Endometrium (tissue), 2 donors: ENCODE results near the gene DHTKD1.
"Not testable (repeated sequence)": the region's sequence is repeated elsewhere in the genome, so short reads cannot be mapped to it uniquely, and the experiment has no call there.

Experiments
- FAIRE-seq: peaks from 2 replicates; lab custom pipeline; 2012; peaks lifted over from hg19 to GRCh38; lab: Jason Lieb, UNC
- donor health status: control.
- donor health status: control.

Gene DHTKD1

GRCh38 chr10:12062754-12063482 is 5.8 kb upstream of the DHTKD1 start:
- FAIRE-seq: no peak

- no peak for FAIRE-seq
Observed at GRCh38 chr10:12063483-12063818, 5.3 kb upstream of the DHTKD1 start.

- FAIRE-seq: no peak
Observed at GRCh38 chr10:12067336-12067735, 1.4 kb upstream of the DHTKD1 start.

DNA sequence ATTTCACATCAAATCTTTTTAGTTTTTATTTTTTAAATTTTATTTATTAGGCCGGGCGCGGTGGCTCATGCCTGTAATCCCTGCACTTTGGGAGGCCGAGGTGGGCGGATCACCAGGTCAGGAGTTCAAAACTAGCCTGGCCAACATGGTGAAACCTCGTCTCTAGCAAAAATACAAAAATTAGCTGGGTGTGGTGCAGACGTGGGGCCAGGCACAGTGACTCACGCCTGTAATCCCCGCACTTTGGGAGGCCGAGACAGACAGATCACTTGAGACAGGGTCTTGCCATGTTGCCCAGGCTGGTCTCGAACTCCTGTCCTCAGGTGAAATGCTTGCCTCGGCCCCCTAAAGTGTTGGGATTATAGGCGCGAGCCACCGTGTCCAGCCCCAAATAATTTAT is 2.7 kb downstream of the DHTKD1 start:
- not testable (repeated sequence) for FAIRE-seq

GRCh38 chr10:12073526-12073925 is 4.8 kb downstream of the DHTKD1 start:
- FAIRE-seq: no peak

DNA sequence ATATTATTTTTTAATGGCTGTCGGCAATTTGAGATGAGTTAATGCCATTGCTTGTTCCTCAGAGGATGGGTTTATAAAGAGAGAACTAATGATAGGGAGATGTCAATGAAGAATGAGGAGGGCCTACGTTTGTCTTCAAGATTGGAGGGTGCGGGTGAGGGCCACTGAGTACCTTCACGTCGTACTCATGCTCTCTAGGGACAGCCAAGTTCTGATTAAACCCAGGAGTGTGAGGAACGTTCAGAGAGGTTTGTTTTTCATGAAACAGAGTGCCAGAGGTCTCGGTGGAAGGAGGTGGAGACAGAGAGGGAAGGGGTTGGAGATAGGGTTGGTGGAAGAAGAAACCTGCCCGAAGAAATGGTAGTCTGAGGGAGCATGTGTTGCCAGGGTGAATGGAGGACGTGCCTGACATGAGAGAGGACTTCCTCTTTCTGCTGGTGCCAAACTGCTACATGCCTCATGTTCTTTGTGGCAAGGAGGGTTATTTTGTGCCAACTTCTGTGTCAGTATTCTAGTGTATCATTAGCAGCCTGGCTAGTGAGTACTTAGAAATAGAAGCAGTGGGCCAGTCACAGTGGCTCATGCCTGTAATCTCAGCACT is 8.9 kb downstream of the DHTKD1 start:
- no peak for FAIRE-seq

- FAIRE-seq: no peak
Observed at GRCh38 chr10:12081470-12081869, 12.7 kb downstream of the DHTKD1 start.

DNA sequence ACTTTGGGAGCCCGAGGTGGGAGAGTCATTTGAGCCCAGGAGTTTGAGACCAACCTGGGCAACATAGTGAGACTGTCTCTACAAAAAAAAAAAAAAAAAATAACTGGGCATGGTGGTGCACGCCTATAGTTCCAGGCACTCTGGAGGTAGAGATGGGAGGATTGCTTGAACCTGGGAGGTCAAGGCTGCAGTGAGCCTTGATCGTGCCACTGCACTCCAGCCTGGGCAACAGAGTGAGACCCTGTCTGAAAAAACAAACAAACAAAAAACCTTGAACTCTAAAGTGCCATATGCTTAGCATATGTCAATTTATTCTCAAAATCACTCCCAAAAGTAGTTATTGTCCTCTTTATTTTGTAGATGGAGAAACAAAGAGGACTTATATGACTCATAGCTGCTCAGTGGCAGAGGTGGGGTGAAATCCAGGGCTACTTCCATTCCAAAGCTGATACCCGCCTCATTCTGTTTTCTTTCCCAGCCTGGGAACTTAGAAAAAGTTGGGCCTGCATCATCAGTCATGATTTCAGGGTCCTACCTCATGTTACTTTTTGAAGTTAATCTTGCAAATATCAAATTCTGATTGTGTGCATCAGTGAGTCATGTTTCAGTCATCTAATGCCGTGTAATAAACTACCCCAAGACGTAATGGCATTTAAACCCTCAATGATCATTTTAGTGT is 13.3 kb downstream of the DHTKD1 start:
- FAIRE-seq: no peak

DNA sequence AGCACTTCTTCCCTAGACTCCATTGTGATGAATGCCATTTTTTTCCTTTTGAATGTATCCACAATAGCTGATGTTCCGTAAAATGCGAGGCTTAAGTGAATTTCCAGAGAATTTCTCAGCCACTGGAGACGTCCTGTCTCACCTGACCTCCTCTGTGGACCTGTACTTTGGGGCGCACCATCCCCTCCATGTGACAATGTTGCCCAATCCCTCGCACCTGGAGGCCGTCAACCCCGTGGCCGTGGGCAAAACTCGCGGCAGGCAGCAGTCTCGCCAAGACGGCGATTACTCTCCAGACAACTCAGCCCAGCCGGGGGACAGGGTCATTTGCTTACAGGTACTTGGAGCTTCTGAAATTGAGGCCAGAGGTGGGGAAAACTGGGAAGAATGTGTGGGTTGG is 20.2 kb downstream of the DHTKD1 start:
- FAIRE-seq: no peak

GRCh38 chr10:12091421-12091820 is 22.7 kb downstream of the DHTKD1 start:
- FAIRE-seq: no peak

DNA sequence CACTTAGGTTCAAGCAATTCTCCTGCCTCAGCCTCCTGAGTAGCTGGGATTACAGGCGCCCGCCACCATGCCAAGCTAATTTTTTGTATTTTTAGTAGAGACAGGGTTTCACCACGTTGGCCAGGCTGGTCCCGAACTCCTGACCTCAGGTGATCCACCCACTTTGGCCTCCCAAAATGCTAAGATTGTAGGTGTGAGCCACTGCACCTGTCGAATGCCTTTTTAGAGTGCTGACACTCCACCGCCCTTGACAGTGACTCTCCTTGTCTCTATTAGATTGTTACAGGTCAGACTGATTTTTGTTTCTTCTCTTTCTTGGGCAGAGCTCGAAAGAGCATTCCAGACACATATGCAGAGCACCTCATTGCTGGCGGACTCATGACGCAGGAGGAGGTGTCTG is 28.6 kb downstream of the DHTKD1 start:
- not testable (repeated sequence) for FAIRE-seq

GRCh38 chr10:12097791-12098190 is 29.0 kb downstream of the DHTKD1 start:
- no peak for FAIRE-seq

DNA sequence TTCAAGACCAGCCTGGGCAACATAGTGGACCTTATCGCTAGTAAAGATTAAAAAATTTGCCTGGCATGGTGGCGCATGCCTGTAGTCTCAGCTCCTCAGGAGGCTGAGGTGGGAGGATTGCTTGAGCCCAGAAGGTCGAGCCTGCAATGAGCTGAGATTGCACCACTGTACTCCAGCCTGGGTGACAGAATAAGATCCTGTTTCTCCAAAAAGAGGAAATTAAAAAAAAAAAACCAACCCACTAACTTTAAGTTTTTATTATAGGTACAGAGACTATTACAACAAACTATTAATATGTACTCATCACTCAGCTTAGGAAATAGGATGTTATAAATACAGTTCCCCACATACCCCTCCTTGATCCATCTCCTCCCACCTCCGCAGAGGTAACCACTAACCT is 30.2 kb downstream of the DHTKD1 start:
- FAIRE-seq: no peak

GRCh38 chr10:12103802-12104201 is 35.0 kb downstream of the DHTKD1 start:
- FAIRE-seq: no peak

DNA sequence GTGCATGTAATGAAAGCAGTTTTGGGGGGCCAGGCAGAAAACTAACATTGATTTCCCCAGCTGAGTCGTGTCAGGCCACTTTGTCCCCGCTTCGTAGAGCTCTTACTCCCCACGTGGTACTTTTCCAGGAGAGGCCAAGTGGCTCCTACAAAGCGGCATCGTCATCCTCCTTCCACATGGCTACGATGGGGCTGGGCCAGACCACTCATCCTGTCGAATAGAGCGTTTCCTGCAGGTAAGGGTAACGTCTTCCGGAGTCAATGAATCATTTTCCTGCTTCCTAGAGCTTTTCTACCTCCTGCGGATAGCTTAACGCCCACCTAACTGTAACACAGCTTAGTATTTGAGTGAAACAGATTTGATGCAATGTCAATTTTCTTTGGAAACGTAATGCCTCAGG is 39.0 kb downstream of the DHTKD1 start:
- no peak for FAIRE-seq

DNA sequence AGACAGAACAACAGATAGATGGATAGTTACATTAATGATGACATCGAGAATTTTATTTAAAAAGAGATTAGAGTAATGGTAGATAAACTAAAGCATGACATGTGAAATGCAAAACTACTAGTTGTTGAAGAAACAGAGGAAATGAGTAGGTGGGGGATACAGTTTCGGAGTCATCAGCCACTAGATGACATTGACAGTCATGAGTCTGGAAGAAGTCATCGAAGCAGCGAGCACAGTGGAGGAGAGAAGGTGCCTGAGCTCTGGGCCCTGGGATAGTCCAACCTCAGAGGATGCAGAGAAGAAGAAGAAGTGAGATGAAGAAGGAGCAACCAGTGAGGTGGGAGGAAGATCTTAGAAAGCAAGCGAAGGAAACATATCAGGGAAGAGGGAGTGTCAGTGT is 40.5 kb downstream of the DHTKD1 start:
- no peak for FAIRE-seq

- FAIRE-seq: no peak
Observed at GRCh38 chr10:12111528-12111927, 42.8 kb downstream of the DHTKD1 start.

DNA sequence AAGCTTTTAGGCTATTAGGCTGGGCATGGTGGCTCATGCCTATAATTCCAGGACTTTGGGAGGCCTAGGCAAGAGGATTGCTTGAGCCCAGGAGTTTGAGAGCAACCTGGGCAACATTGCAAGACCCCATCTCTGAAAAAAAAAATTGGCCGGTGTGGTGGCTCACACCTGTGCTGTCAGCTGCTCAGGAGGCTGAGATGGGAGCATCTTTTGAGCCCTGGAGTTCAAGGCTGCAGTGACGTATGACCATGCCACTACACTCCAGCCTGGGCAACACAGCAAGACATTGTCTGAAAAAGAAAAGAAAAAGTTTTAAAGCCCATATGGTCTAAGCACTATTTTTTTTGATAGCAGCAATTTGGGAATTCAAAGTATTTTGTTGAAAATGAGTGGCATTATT is 44.9 kb downstream of the DHTKD1 start:
- no peak for FAIRE-seq

GRCh38 chr10:12121673-12122072 is 52.9 kb downstream of the DHTKD1 start:
- no peak for FAIRE-seq

DNA sequence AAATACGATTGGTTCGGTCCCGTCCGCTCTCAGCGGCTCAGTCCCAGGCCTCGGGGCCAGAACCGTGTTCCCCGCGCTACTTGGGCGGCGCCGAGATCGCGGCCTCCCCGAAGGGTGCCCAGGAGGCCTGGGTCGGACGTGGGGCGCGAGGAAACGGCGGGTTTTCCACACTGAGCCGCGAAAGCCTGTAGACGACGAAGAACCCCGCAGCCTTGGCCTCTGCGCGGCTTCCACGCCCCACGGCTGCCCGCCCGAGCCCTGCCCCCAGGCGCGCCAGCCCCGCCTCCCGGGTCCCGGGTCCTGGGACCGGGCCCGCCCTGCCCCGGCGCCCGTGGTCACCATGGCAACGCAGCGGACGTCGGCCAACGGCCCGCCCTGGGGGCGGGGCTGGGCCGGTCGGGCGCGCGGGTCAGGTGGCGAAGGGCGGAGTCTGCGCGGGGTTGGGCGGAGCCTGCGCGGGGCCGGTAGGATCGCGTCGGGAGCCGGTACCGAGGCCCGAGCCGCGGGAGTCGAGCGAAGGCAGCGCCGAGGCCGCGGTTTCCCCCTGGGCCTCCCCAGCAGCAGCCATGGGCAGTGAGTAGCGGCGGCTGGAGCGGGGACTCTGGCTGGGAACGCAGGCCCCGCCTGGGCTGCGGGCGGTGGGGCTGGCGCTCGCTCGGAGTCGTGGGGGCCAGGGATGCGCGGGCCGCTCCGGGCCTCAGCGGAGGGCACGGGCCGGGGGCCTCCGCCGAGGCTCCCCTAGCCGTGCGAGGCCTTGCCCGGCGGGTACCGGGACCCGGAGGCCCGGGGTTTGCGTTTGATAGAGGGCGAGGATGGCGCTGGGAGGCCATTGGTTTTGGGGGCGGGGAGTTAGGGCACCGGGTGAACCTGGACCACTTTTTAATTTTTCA is 60.7 kb downstream of the DHTKD1 start, which contains the start of gene SEC61A2:
SEC61A2 (plus strand) TSS at position 456 of the 890 bp plus-strand sequence; CDS start at position 567, 111 bp downstream.
- no peak for FAIRE-seq

GRCh38 chr10:12130237-12130872 is 61.6 kb downstream of the DHTKD1 start:
- FAIRE-seq: no peak

- no peak for FAIRE-seq
Observed at GRCh38 chr10:12135631-12136030, 66.9 kb downstream of the DHTKD1 start.
